Liver (tissue), 3 donors: ENCODE data around the gene STX5.

Experiments
- EGR1 ChIP-seq, 2 donors: IDR thresholded peaks; 2 replicates each; pipeline ENCODE4 v1.6.1; 2016 to 2018; ENCODE audit warnings: antibody characterized with exemption in 2 of 2, low read depth in 2 of 2
- FOXA2 ChIP-seq: IDR thresholded peaks from 2 replicates; pipeline ENCODE4 v1.6.1; 2016; ENCODE audit warnings: antibody characterized with exemption
- GABPA ChIP-seq, 2 donors: IDR thresholded peaks in 1 of 2; conservative IDR thresholded peaks in 1 of 2; 2 replicates each; pipeline ENCODE4 v1.6.1; 2016; ENCODE audit warnings: antibody characterized with exemption in 2 of 2, mild to moderate bottlenecking in 1 of 2, moderate library complexity in 1 of 2
- TF ChIP-seq, protein P1 (sequence below): IDR thresholded peaks from 2 replicates; pipeline ENCODE4 v1.6.1; 2016; ENCODE audit warnings: antibody characterized with exemption, mild to moderate bottlenecking
- TF ChIP-seq, protein P2 (sequence below): fragments of 150-350 bp; IDR thresholded peaks from 2 replicates; pipeline ENCODE4 v1.5.1; 2017; ENCODE audit warnings: improper control_type of control experiment, low read depth, low read length; ENCODE audit not compliant: missing input control
- TF ChIP-seq, protein P3 (sequence below): IDR thresholded peaks from 2 replicates; pipeline ENCODE4 v1.6.1; 2016; ENCODE audit warnings: antibody characterized with exemption
- TF ChIP-seq, protein P4 (sequence below): IDR thresholded peaks from 2 replicates; pipeline ENCODE4 v1.6.1; 2016; ENCODE audit warnings: antibody characterized with exemption
- donor health status: healthy.
- donor health status: healthy.

DNA sequence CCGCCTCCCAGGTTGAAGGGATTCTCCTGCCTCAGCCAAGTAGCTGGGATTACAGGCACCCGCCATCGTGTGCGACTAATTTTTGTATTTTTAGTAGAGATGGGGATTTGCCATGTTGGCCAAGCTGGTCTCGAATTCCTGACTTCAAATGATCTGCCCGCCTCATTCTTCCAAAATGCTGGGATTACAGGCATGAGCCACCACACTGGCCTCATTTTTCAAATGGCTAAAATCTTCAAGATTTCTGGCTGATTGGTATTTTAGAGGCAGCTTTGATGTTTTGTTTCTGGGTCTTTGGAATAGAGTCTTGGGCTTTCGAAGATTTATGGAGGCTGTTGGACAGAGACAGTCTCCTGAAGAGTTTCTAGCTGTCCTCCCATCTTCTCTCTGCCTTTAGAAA is 43.0 kb upstream of the STX5 start:
- TF ChIP-seq, protein P1, sequence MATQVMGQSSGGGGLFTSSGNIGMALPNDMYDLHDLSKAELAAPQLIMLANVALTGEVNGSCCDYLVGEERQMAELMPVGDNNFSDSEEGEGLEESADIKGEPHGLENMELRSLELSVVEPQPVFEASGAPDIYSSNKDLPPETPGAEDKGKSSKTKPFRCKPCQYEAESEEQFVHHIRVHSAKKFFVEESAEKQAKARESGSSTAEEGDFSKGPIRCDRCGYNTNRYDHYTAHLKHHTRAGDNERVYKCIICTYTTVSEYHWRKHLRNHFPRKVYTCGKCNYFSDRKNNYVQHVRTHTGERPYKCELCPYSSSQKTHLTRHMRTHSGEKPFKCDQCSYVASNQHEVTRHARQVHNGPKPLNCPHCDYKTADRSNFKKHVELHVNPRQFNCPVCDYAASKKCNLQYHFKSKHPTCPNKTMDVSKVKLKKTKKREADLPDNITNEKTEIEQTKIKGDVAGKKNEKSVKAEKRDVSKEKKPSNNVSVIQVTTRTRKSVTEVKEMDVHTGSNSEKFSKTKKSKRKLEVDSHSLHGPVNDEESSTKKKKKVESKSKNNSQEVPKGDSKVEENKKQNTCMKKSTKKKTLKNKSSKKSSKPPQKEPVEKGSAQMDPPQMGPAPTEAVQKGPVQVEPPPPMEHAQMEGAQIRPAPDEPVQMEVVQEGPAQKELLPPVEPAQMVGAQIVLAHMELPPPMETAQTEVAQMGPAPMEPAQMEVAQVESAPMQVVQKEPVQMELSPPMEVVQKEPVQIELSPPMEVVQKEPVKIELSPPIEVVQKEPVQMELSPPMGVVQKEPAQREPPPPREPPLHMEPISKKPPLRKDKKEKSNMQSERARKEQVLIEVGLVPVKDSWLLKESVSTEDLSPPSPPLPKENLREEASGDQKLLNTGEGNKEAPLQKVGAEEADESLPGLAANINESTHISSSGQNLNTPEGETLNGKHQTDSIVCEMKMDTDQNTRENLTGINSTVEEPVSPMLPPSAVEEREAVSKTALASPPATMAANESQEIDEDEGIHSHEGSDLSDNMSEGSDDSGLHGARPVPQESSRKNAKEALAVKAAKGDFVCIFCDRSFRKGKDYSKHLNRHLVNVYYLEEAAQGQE: no peak
- TF ChIP-seq FOXA2: no peak
- TF ChIP-seq, protein P2, sequence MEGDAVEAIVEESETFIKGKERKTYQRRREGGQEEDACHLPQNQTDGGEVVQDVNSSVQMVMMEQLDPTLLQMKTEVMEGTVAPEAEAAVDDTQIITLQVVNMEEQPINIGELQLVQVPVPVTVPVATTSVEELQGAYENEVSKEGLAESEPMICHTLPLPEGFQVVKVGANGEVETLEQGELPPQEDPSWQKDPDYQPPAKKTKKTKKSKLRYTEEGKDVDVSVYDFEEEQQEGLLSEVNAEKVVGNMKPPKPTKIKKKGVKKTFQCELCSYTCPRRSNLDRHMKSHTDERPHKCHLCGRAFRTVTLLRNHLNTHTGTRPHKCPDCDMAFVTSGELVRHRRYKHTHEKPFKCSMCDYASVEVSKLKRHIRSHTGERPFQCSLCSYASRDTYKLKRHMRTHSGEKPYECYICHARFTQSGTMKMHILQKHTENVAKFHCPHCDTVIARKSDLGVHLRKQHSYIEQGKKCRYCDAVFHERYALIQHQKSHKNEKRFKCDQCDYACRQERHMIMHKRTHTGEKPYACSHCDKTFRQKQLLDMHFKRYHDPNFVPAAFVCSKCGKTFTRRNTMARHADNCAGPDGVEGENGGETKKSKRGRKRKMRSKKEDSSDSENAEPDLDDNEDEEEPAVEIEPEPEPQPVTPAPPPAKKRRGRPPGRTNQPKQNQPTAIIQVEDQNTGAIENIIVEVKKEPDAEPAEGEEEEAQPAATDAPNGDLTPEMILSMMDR: no peak
- no peak for TF ChIP-seq EGR1 (IDR thresholded peaks at IDR 0.05; ENCODE audit: low read depth in 2 of 2)
- TF ChIP-seq, protein P3, sequence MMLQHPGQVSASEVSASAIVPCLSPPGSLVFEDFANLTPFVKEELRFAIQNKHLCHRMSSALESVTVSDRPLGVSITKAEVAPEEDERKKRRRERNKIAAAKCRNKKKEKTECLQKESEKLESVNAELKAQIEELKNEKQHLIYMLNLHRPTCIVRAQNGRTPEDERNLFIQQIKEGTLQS: no peak
- TF ChIP-seq GABPA (IDR thresholded peaks at IDR 0.05 in 1 of 2, conservative IDR thresholded peaks at IDR 0.05 in 1 of 2): no peak
- TF ChIP-seq, protein P4, sequence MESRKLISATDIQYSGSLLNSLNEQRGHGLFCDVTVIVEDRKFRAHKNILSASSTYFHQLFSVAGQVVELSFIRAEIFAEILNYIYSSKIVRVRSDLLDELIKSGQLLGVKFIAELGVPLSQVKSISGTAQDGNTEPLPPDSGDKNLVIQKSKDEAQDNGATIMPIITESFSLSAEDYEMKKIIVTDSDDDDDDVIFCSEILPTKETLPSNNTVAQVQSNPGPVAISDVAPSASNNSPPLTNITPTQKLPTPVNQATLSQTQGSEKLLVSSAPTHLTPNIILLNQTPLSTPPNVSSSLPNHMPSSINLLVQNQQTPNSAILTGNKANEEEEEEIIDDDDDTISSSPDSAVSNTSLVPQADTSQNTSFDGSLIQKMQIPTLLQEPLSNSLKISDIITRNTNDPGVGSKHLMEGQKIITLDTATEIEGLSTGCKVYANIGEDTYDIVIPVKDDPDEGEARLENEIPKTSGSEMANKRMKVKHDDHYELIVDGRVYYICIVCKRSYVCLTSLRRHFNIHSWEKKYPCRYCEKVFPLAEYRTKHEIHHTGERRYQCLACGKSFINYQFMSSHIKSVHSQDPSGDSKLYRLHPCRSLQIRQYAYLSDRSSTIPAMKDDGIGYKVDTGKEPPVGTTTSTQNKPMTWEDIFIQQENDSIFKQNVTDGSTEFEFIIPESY: no peak
